ENCODE measurements around the gene SLCO2A1. TPM values are rescaled to one million over a fixed set of nuclear protein-coding genes. Genes with fewer than 3 reads are reported as not detected.
A peak's percentile ranks its signal among the peaks of the same experiment; 100 is the strongest.

Gene SLCO2A1
- total RNA-seq, 1 donor = under 0.01 TPM

GRCh38 chr3:134060561-134061385 lies 31.0 kb upstream of the SLCO2A1 start:
- DNase-seq (ENCODE audit: low read depth) = no peak
- TF ChIP-seq CTCF (IDR thresholded peaks at IDR 0.05; ENCODE audit: insufficient read depth, low read length) = no peak
- no peak overlapping the region for H3K4me3 ChIP-seq (ENCODE audit: low read depth, low read length)

- peak; percentile 28 for DNase-seq (ENCODE audit: low read depth)
- no peak for TF ChIP-seq CTCF (IDR thresholded peaks at IDR 0.05; ENCODE audit: insufficient read depth, low read length)
- H3K4me3 ChIP-seq (ENCODE audit: low read depth, low read length) = no peak overlapping the region
These were observed 30.2 kb upstream of the SLCO2A1 start for GRCh38 chr3:134059671-134060560.

GRCh38 chr3:134059035-134059601 lies 29.4 kb upstream of the SLCO2A1 start:
- no peak for TF ChIP-seq CTCF (IDR thresholded peaks at IDR 0.05; ENCODE audit: insufficient read depth, low read length)
- no peak overlapping the region for H3K4me3 ChIP-seq (ENCODE audit: low read depth, low read length)
- no peak for DNase-seq (ENCODE audit: low read depth)

GRCh38 chr3:134057654-134058110 lies 28.0 kb upstream of the SLCO2A1 start:
- no peak for TF ChIP-seq CTCF (IDR thresholded peaks at IDR 0.05; ENCODE audit: insufficient read depth, low read length)
- no peak for DNase-seq (ENCODE audit: low read depth)
- H3K4me3 ChIP-seq (ENCODE audit: low read depth, low read length) = no peak overlapping the region

- H3K4me3 ChIP-seq (ENCODE audit: low read depth, low read length) = no peak overlapping the region
- TF ChIP-seq CTCF (IDR thresholded peaks at IDR 0.05; ENCODE audit: insufficient read depth, low read length) = no peak
- peak; percentile 17 for DNase-seq (ENCODE audit: low read depth)
These were observed 27.4 kb upstream of the SLCO2A1 start for GRCh38 chr3:134057006-134057653.

GRCh38 chr3:134056464-134056891 lies 26.8 kb upstream of the SLCO2A1 start:
- no peak overlapping the region for H3K4me3 ChIP-seq (ENCODE audit: low read depth, low read length)
- TF ChIP-seq CTCF (IDR thresholded peaks at IDR 0.05; ENCODE audit: insufficient read depth, low read length) = no peak
- no peak for DNase-seq (ENCODE audit: low read depth)
